GM18951 (cell line): ENCODE results near the gene SDC3.

Experiments
- POLR2A ChIP-seq: IDR thresholded peaks from 4 replicates; pipeline ENCODE4 v1.6.1; 2011; ENCODE audit warnings: mild to moderate bottlenecking; ENCODE audit not compliant: insufficient read length, insufficient read depth; ENCODE audit errors: extremely low read depth
- in situ Hi-C: fragments of 300-500 bp; cut with MboI; formaldehyde crosslinking; loops from one replicate; pipeline ENCODE4 v1.12.0; 2022; ENCODE audit warnings: low sequenced_read_pairs, mixed read lengths, inconsistent platforms; ENCODE audit not compliant: unreplicated experiment

Gene SDC3

GRCh38 chr1:30898031-30898815 lies 10.3 kb downstream of the SDC3 start:
- in situ Hi-C loops, result no loop called here
- no peak for TF ChIP-seq POLR2A

- in situ Hi-C loops, result no loop called here
- no peak for TF ChIP-seq POLR2A
These were observed 11.7 kb downstream of the SDC3 start for GRCh38 chr1:30896905-30897304.

GRCh38 chr1:30895944-30896660 lies 12.5 kb downstream of the SDC3 start:
- no peak for TF ChIP-seq POLR2A
- in situ Hi-C loops, result no loop called here

- TF ChIP-seq POLR2A, result no peak
- in situ Hi-C loops, result no loop called here
These were observed 13.1 kb downstream of the SDC3 start for GRCh38 chr1:30895382-30895943.

DNA sequence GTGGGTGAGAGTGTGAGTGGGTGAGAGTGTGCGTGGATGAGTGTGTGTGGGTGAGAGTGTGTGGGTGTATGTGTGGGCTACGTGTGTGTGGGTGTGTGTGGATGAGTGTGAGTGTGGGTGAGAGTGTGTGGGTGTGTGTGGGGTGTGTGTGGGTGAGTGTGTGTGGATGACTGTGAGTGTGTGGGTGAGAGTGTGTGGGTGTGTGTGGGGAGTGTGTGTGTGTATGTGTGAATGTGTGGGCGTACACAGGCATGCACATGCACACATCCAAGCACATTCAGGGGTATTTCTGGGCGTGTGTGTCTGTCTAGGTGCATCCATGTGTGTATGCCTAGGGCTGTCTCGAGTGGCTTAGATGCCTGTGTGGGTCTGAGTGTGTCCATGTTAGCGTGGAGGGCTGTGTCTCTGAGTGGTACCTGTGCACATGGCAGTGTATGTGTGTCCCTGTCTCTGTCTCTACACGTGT lies 14.0 kb downstream of the SDC3 start:
- in situ Hi-C loops, result no loop called here

GRCh38 chr1:30893776-30894507 lies 14.6 kb downstream of the SDC3 start:
- TF ChIP-seq POLR2A, result no peak
- in situ Hi-C loops, result no loop called here

More for the DNA sequence above, 14.0 kb downstream of the SDC3 start:
- TF ChIP-seq POLR2A, result no peak

DNA sequence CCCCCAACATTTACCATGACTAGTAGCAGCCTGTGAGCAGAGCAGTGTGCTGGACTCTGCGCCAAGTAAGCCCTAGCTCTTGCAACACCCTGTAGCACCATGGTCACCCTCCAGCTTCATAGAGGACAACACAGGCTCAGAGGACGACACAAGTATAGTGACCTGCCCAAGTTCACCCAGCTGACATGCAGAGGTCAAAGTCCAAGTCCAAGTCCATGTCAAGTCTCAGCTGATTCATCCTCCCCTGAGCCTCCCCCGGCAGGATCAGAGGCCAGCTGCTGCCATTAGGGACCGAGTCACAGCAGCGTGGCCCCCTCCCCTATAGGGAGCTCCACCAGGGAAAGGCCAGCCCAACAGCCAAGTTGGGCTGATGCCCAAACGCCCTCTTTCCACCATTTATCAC lies 15.9 kb downstream of the SDC3 start:
- no peak for TF ChIP-seq POLR2A
- in situ Hi-C loops, result no loop called here

DNA sequence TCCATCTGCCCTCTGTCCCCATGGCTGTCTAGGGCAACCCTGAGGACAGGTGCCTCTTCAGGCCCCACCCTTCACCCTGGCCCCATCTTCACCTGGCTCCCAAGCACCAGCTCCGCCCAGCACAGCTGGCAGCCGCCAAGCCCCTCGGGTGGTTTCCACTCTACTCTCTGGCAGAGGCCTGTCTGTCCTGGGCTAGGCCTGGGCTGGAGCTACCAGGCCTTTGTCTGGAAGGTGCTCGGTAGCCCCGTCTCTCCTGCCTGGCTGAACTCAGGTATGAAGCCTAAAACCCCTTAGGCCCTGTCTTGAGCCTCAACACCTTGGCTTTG lies 17.4 kb downstream of the SDC3 start:
- in situ Hi-C loops, result no loop called here
- TF ChIP-seq POLR2A, result no peak

- TF ChIP-seq POLR2A, result no peak
- in situ Hi-C loops, result no loop called here
These were observed 17.9 kb downstream of the SDC3 start for GRCh38 chr1:30890502-30891226.

DNA sequence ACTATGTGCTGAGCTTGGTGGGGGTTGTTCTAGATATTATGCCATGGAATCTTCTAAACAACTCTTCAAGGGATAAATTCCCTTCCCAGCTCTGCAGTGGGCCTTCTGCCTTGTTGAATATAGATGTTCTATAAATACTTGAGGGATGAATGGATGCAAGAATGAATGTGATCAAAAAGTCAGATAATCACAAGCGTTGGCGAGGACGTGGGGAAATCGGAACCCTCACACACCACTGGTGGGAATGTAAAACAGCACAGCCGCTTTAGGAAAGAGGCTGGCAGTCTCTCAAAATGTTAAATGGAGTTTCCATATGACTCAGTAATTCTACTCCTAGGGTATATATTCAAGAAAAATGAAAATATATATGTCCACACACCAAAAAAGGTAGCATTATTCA lies 19.0 kb downstream of the SDC3 start:
- no peak for TF ChIP-seq POLR2A
- in situ Hi-C loops, result no loop called here

GRCh38 chr1:30888975-30889374 lies 19.6 kb downstream of the SDC3 start:
- TF ChIP-seq POLR2A, result no peak
- in situ Hi-C loops, result no loop called here

DNA sequence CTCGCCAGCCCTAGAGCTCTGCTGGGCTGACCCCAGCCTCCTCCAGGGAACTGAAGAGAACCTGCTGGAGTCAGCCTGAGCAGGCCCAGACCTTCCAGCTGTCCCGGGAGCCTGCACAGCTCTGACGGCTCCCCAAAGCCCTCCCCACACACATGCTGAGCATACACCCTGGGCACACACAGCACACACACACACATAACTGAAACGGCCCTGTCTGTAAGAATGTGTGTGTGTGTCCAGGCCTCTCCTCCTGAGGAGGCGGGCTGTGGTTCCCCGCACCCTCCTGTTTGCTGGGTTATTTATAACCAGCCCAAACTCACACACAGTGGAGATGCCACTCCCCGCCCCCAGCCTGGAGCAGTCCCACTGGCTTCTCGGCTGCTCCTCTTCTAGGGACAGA lies 20.2 kb downstream of the SDC3 start:
- in situ Hi-C loops, result no loop called here

More for the DNA sequence above, 20.2 kb downstream of the SDC3 start:
- no peak for TF ChIP-seq POLR2A
